K562 treated with DMSO at 1 percent for 24 hours (cell line): ENCODE data around the gene OR52N4. TPM values are rescaled to one million over a fixed set of nuclear protein-coding genes. Genes with fewer than 3 reads are reported as not detected.

Experiments used
- total RNA-seq: library from RNA; unstranded; fragments of 300-600 nt; gene quantifications from 2 replicates; pipeline ENCODE4 v1.2.3, GENCODE V29; 2022; ENCODE audit warnings: low read depth; ENCODE audit not compliant: insufficient read depth

OR52N4 gene
- total RNA-seq, result not detected in 2 replicates

DNA sequence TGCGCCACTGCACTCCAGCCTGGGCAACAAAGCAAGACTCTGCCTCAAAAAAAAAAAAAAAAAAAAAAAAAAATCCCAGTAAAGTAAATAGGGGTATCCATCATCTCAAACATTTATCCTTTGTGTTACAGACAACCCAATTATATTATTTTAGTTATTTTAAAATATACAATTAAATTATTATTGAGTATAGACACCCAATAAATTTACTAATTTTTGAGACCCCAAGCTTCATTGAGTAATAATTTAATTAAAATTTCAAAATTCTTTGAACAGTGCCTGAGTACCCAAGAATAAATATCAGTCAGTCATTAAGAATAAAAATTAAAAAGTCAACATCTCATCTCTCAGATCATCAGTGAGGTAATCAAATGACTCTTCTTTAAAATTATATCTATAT lies at the start of gene OR52N4:
TSS of gene OR52N4 (plus strand) at position 301 of the 400 bp plus-strand sequence. CDS start 498 bp downstream, outside the sequence.

GRCh38 chr11:5736396-5736795 lies 17.6 kb upstream of the OR52N4 start, which contains the start of gene OR56B1:
Gene OR56B1 (plus strand): TSS chr11:5736448. CDS start chr11:5736517, 69 bp downstream.

GRCh38 chr11:5783255-5783654 lies 29.2 kb downstream of the OR52N4 start, which contains the start of gene OR52N5:
Gene OR52N5 (minus strand): TSS chr11:5783355. CDS start chr11:5778634, 4,721 bp downstream.

DNA sequence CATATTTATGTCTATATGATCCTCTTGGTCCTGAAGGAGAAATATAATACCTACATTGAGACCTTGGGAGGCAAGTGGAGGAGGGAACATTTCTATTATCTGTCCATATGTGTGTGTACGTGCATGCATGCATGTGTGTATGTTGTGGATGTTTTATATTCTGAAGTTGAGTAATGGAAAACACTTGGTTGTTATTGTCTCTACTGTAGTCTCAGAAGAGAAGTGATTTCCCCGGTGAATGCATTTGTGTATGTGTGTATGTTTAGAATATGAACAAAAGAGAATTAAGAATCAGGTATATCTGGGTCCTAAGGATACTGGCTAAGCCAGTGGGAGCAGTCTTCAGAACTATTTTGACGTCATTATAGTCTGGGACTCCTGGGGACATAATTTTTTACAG lies 37.1 kb downstream of the OR52N4 start, which contains the start of gene OR52N1:
TSS of gene OR52N1 (minus strand) at position 101 of the 400 bp plus-strand sequence. CDS start 2,449 bp downstream, outside the sequence.

Other genes starting within 250 kb of the OR52N4 start
- gene UBQLN3, start 244.3 kb upstream of the OR52N4 start, total RNA-seq, result not detected in 2 replicates
- 0.80 TPM in 1 of 2 replicates, not detected in the other for gene UBQLNL, start 237.5 kb upstream of the OR52N4 start, total RNA-seq
- gene OR52H1, start 205.7 kb upstream of the OR52N4 start, total RNA-seq, result not detected in 2 replicates
- gene OR52B6, start 173.4 kb upstream of the OR52N4 start, total RNA-seq, result not detected in 2 replicates
- 19.3 and 20.1 TPM in 2 replicates for gene TRIM6, start 157.6 kb upstream of the OR52N4 start, total RNA-seq
- gene TRIM34, start 129.2 kb upstream of the OR52N4 start, total RNA-seq, result 2.4 and 4.2 TPM in 2 replicates
- 15.5 and 20.6 TPM in 2 replicates for gene TRIM5, start 69.2 kb upstream of the OR52N4 start, total RNA-seq
- gene TRIM22, start 64.5 kb upstream of the OR52N4 start, total RNA-seq, result 2.5 and 2.7 TPM in 2 replicates
- gene OR56B1, start 17.8 kb upstream of the OR52N4 start, total RNA-seq, result not detected in 2 replicates
- not detected in 2 replicates for gene OR52N5, start 29.1 kb downstream of the OR52N4 start, total RNA-seq
- not detected in 2 replicates for gene OR52N1, start 37.0 kb downstream of the OR52N4 start, total RNA-seq
- gene OR52N2, start 54.7 kb downstream of the OR52N4 start, total RNA-seq, result not detected in 2 replicates
- gene OR52E6, start 87.7 kb downstream of the OR52N4 start, total RNA-seq, result not detected in 2 replicates
- gene OR52E8, start 103.4 kb downstream of the OR52N4 start, total RNA-seq, result not detected in 2 replicates
- not detected in 2 replicates for gene OR52E4, start 126.4 kb downstream of the OR52N4 start, total RNA-seq
- gene OR52E5, start 139.0 kb downstream of the OR52N4 start, total RNA-seq, result not detected in 2 replicates
- gene OR56A3, start 188.0 kb downstream of the OR52N4 start, total RNA-seq, result not detected in 2 replicates
- gene OR56A5, start 214.3 kb downstream of the OR52N4 start, total RNA-seq, result not detected in 2 replicates
- not detected in 2 replicates for gene OR52L1, start 232.7 kb downstream of the OR52N4 start, total RNA-seq